Measurements from ENCODE around the gene HINFP.
"Not testable (repeated sequence)": the region's sequence is repeated elsewhere in the genome, so short reads cannot be mapped to it uniquely, and the experiment has no call there.

Gene HINFP

DNA sequence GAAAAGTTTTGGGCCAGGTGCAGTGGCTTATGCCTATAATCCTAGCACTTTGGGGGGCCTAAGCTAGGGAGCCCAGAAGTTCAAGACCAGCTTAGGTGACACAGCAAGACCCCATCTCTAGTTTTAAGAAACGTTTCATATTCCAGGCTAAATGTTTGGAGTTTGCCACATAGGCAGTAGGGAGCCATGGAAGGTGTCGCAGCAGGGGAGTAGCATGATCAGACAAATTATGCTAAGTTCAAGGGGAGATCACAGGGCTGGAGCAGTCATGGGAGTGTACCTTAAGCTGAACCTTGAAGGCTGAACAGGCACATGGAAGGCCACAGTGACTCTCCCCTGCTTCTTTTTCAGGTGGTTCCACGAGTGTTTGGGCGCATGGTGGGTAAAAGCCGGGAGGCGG, 58.0 kb downstream of the HINFP start:
- H3K4me3 ChIP-seq (ENCODE audit: low read length), result no peak overlapping the region
- DNase-seq (ENCODE audit: low read depth), result no peak
- TF ChIP-seq, protein P1, sequence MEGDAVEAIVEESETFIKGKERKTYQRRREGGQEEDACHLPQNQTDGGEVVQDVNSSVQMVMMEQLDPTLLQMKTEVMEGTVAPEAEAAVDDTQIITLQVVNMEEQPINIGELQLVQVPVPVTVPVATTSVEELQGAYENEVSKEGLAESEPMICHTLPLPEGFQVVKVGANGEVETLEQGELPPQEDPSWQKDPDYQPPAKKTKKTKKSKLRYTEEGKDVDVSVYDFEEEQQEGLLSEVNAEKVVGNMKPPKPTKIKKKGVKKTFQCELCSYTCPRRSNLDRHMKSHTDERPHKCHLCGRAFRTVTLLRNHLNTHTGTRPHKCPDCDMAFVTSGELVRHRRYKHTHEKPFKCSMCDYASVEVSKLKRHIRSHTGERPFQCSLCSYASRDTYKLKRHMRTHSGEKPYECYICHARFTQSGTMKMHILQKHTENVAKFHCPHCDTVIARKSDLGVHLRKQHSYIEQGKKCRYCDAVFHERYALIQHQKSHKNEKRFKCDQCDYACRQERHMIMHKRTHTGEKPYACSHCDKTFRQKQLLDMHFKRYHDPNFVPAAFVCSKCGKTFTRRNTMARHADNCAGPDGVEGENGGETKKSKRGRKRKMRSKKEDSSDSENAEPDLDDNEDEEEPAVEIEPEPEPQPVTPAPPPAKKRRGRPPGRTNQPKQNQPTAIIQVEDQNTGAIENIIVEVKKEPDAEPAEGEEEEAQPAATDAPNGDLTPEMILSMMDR (conservative IDR thresholded peaks at IDR 0.05; ENCODE audit: low read depth, low read length), result no peak

DNA sequence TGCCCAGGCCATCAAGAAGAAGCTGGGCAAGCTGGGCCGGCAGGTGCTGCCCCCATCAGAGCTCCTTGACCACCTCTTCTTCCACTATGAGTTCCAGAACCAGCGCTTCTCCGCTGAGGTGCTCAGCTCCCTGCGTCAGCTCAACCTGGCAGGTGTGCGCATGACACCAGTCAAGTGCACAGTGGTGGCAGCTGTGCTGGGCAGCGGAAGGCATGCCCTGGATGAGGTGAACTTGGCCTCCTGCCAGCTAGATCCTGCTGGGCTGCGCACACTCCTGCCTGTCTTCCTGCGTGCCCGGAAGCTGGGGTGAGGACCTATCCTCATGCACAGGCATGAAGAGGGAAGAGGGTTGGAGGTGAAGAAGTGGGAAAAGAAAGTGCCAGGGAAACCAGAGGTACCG, 58.6 kb downstream of the HINFP start:
- H3K4me3 ChIP-seq (ENCODE audit: low read length), result no peak overlapping the region
- no peak for DNase-seq (ENCODE audit: low read depth)
- TF ChIP-seq, protein P1 (conservative IDR thresholded peaks at IDR 0.05; ENCODE audit: low read depth, low read length), result no peak

DNA sequence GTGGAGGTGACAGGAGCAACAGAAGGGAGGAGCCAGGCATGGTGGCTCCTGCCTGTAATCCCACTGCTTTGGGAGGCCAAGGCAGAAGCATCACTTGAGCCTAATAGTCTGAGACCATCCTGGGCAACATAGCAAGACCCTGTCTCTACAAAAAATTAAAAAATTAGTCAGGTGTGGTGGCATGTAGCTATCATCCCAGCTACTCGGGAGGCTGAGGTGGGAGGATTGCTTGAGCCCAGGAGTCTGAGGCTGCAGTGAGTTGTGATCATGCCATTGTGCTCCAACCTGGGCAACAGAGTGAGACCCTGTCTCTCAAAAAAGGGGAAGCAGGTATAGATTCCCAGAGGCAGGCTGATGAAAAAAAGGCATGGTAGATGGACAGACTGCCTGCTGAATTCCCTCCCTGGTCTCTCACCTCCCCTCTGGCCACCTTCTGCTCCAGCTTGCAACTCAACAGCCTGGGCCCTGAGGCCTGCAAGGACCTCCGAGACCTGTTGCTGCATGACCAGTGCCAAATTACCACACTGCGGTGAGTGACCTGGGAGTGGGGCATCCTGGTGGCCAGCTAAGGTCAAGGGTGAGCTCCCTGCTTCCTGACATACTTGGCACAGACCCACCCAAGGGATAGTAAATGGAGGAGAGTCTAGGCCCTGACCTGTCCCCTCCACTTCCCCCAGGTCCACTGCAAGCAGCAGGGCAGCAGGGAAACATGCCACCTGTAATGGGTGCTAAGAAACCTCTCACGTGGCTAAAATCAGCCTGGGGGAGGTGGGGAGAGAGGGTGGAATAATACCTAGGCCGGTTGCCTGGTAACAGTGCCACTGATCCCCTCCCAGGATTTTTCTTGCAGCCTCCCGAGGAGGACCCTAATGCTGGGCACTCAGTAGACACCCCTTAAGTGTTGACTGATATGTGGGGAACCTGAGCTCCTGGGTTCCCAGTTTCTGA, 59.6 kb downstream of the HINFP start:
- TF ChIP-seq, protein P1 (conservative IDR thresholded peaks at IDR 0.05; ENCODE audit: low read depth, low read length), result no peak
- no peak for DNase-seq (ENCODE audit: low read depth)
- H3K4me3 ChIP-seq (ENCODE audit: low read length), result no peak overlapping the region

DNA sequence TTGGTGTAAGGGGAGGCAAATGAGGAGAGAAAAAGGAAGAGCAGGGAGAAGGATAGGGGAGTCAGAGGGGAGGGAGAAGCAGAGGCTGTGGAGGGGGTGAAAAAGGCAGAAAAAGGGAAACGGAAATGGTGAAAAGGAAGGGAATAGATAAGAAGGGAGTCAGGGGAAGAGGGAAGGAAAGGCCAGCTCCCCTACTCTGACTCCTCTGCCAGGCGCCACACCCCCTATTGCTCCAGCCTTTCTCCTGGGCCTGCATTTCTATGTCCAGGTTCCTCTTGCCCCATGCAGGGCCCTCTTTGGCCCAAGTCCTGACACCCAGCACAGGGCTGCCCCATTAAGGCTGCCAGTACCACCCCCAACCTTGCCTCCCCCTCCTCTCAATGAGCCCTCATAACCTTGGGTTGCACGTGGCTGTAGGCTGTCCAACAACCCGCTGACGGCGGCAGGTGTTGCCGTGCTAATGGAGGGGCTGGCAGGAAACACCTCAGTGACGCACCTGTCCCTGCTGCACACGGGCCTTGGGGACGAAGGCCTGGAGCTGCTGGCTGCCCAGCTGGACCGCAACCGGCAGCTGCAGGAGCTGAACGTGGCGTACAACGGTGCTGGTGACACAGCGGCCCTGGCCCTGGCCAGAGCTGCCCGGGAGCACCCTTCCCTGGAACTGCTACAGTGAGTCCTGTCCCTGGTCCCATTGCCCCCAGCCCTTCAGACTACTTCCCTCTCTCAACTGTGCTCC, 60.5 kb downstream of the HINFP start:
- TF ChIP-seq, protein P1 (conservative IDR thresholded peaks at IDR 0.05; ENCODE audit: low read depth, low read length), result no peak
- DNase-seq (ENCODE audit: low read depth), result no peak

DNA sequence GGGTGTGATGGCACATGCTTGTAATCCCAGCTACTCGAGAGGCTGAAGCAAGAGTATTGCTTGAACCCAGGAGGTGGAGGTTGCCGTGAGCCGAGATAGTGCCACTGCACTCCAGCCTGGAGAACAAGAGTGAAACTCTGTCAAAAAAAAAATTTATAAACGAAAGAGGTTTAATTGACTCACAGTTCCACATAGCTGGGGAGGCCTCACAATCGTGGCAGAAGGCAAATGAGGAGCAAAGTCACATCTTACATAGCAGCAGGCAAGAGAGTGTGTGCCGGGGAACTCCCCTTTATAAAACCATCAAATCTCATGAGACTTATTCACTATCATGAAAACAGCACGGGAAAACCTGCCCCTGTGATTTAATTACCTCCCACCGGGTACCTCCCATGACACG, 63.0 kb downstream of the HINFP start:
- not testable (repeated sequence) for DNase-seq (ENCODE audit: low read depth); H3K4me3 ChIP-seq (ENCODE audit: low read length)

More for the DNA sequence above, 60.5 kb downstream of the HINFP start:
- no peak overlapping the region for H3K4me3 ChIP-seq (ENCODE audit: low read length)

All from retinal pigment epithelial cell (primary cell).